Measurements from ENCODE around the gene VASH2.
A peak's percentile ranks its signal among the peaks of the same experiment; 100 is the strongest.

Gene VASH2

DNA sequence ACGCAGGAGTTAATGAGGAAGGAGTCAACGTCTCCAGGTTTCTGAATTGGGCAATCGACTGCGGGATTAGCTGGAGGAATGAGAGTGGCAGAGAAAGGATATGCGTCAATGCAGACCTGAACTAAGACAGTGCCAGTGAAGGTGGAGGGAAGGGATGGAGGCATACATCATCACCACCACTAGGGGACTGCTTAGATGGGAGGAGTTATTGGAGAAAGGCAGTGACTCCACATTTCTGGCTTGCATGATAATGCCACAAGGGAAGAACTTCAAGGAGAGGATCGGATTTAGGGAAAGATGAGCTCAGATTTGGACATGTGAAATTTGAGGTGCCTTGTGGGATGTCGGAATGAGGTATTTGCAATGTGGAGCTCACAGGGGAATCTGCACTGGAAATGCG, 17.5 kb downstream of the VASH2 start:
- ATAC-seq, result peak; percentile 99
- TF ChIP-seq ESRRG (CRISPR knock-in tag; IDR thresholded peaks at IDR 0.05) (no peak), ZFP30 (CRISPR knock-in tag; IDR thresholded peaks at IDR 0.05) (no peak), BACH2 (CRISPR knock-in tag; IDR thresholded peaks at IDR 0.05; ENCODE audit: borderline replicate concordance) (no peak), OSR1 (CRISPR knock-in tag; IDR thresholded peaks at IDR 0.05) (no peak), CSDC2 (CRISPR knock-in tag; IDR thresholded peaks at IDR 0.05) (no peak), GLIS3 (CRISPR knock-in tag; IDR thresholded peaks at IDR 0.05) (no peak), ZFP3 (CRISPR knock-in tag; IDR thresholded peaks at IDR 0.05) (no peak), ZC3H10 (CRISPR knock-in tag; IDR thresholded peaks at IDR 0.05) (no peak), ISL1 (CRISPR knock-in tag; IDR thresholded peaks at IDR 0.05) (no peak), ZNF565 (CRISPR knock-in tag; conservative IDR thresholded peaks at IDR 0.05; ENCODE audit: low read depth) (no peak), ARNTL (CRISPR knock-in tag; IDR thresholded peaks at IDR 0.05; ENCODE audit: borderline replicate concordance, low read depth) (no peak), RARB (CRISPR knock-in tag; IDR thresholded peaks at IDR 0.05) (no peak), ZNF8 (CRISPR knock-in tag; IDR thresholded peaks at IDR 0.05) (no peak), PPARA (CRISPR knock-in tag; IDR thresholded peaks at IDR 0.05; ENCODE audit: borderline replicate concordance) (no peak), POU6F1 (CRISPR knock-in tag; IDR thresholded peaks at IDR 0.05; ENCODE audit: borderline replicate concordance, low read depth) (no peak), TSHZ2 (CRISPR knock-in tag; IDR thresholded peaks at IDR 0.05) (no peak), TCF4 (CRISPR knock-in tag; IDR thresholded peaks at IDR 0.05; ENCODE audit: borderline replicate concordance) (no peak)
- TF ChIP-seq, protein P1, sequence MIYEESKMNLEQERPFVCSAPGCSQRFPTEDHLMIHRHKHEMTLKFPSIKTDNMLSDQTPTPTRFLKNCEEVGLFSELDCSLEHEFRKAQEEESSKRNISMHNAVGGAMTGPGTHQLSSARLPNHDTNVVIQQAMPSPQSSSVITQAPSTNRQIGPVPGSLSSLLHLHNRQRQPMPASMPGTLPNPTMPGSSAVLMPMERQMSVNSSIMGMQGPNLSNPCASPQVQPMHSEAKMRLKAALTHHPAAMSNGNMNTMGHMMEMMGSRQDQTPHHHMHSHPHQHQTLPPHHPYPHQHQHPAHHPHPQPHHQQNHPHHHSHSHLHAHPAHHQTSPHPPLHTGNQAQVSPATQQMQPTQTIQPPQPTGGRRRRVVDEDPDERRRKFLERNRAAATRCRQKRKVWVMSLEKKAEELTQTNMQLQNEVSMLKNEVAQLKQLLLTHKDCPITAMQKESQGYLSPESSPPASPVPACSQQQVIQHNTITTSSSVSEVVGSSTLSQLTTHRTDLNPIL (CRISPR knock-in tag; IDR thresholded peaks at IDR 0.05; ENCODE audit: low read depth), result no peak

DNA sequence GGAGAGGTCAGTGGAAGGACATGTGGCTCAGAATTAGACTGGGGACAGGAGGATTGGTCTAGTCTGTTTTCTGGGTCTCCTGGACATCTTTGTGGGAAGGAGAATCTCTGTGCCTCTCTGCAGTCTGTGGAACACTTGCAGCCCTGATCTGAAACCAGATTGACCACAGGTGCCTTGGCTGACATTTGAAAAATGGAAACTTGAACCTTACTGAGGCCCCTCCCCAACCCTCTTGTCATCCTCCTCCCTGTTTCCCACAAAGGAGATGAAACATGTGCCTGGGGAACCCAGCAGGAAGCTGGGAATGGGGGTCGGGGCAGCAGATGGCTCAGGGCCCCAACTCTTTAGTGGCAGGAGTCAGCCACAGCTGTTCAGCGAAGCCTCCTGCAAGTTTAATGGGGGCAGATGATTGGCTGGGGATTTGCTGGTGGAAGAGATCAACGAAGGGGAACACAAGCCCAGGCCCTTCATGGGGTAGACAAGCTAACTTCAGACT, 18.1 kb downstream of the VASH2 start:
- ATAC-seq, result peak; percentile 4; the same call in 1 of the 3 replicates
- TF ChIP-seq CSDC2 (CRISPR knock-in tag; IDR thresholded peaks at IDR 0.05), result no peak
- no peak for TF ChIP-seq OSR1 (CRISPR knock-in tag; IDR thresholded peaks at IDR 0.05)
- TF ChIP-seq, protein P2, sequence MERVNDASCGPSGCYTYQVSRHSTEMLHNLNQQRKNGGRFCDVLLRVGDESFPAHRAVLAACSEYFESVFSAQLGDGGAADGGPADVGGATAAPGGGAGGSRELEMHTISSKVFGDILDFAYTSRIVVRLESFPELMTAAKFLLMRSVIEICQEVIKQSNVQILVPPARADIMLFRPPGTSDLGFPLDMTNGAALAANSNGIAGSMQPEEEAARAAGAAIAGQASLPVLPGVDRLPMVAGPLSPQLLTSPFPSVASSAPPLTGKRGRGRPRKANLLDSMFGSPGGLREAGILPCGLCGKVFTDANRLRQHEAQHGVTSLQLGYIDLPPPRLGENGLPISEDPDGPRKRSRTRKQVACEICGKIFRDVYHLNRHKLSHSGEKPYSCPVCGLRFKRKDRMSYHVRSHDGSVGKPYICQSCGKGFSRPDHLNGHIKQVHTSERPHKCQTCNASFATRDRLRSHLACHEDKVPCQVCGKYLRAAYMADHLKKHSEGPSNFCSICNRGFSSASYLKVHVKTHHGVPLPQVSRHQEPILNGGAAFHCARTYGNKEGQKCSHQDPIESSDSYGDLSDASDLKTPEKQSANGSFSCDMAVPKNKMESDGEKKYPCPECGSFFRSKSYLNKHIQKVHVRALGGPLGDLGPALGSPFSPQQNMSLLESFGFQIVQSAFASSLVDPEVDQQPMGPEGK (CRISPR knock-in tag; IDR thresholded peaks at IDR 0.05; ENCODE audit: borderline replicate concordance), result no peak

DNA sequence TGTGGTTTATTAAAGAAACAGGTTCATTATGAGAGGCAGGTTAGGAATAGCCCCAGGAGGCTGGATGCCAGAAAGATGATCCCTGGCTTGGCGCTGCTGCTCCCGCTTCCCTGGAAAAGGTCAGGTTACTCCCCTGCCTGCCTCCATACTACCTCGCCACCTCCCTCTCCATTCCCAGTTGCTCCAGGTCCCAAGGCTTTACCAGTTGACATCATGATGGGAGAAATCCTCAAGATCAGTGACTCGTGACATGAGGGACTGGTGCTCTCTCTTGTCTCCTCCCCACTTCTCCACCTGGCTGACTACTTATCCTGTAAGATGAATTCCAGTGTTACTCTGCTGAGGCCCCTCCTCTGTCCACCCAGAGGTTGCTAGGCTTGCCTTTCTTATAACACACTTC, 19.7 kb downstream of the VASH2 start:
- ATAC-seq, result no peak
- TF ChIP-seq RARB (CRISPR knock-in tag; IDR thresholded peaks at IDR 0.05), result no peak
- TF ChIP-seq BACH2 (CRISPR knock-in tag; IDR thresholded peaks at IDR 0.05; ENCODE audit: borderline replicate concordance), result no peak
- no peak for TF ChIP-seq TCF4 (CRISPR knock-in tag; IDR thresholded peaks at IDR 0.05; ENCODE audit: borderline replicate concordance)
- TF ChIP-seq TOX (CRISPR knock-in tag; IDR thresholded peaks at IDR 0.05; ENCODE audit: borderline replicate concordance), result no peak
- TF ChIP-seq, protein P1 (CRISPR knock-in tag; IDR thresholded peaks at IDR 0.05; ENCODE audit: low read depth), result no peak
- TF ChIP-seq ESRRG (CRISPR knock-in tag; IDR thresholded peaks at IDR 0.05), result no peak
- no peak for TF ChIP-seq ZFP30 (CRISPR knock-in tag; IDR thresholded peaks at IDR 0.05)

All from SK-N-SH treated with all-trans-retinoic acid at 6 μM for 48 hours (cell line).